CMK (cell line): ENCODE measurements around the gene ITGA5.

Experiments
- DNase-seq: peaks from one replicate; pipeline ENCODE4 v3.0.0-alpha.2; 2010; ENCODE audit warnings: low read depth

ITGA5 gene

GRCh38 chr12:54352891-54353874, 65.9 kb downstream of the ITGA5 start:
- no peak for DNase-seq

- DNase-seq: no peak
Measured at GRCh38 chr12:54352022-54352531, 67.0 kb downstream of the ITGA5 start.

- no peak for DNase-seq
Measured at GRCh38 chr12:54351341-54351740, 67.7 kb downstream of the ITGA5 start.

GRCh38 chr12:54350743-54351142, 68.3 kb downstream of the ITGA5 start:
- no peak for DNase-seq

- no peak for DNase-seq
Measured at GRCh38 chr12:54349679-54350078, 69.4 kb downstream of the ITGA5 start.

GRCh38 chr12:54349036-54349435, 70.0 kb downstream of the ITGA5 start:
- DNase-seq: no peak
